H1 (cell line): ENCODE results near the gene PDGFD. TPM values are rescaled to one million over a fixed set of nuclear protein-coding genes. Genes with fewer than 3 reads are reported as not detected.

ENCODE experiments used
- CTCF ChIA-PET: fragments of 300-600 bp; sonication (Branson Sonifier 250); formaldehyde crosslinking; loops from one replicate; lab custom pipeline; 2021; ENCODE audit not compliant: partially characterized antibody; lab: Charles Lee
- POLR2A ChIA-PET: fragments of 300-600 bp; sonication (Branson Sonifier 250); formaldehyde crosslinking; loops from one replicate; lab custom pipeline; 2021; ENCODE audit warnings: inconsistent platforms; ENCODE audit not compliant: partially characterized antibody; lab: Charles Lee
- DNase-seq, 2 experiments: peaks; one replicate each; pipeline versions ENCODE4 v3.0.0 to v3.0.0-alpha.2; 2010 to 2022; ENCODE audit warnings: low spot score in 2 of 2, low read depth in 1 of 2, mixed read lengths in 1 of 2
- FAIRE-seq: peaks from 2 replicates; lab custom pipeline; 2011; peaks lifted over from hg19 to GRCh38; lab: Jason Lieb, UNC
- H2AFZ ChIP-seq: 2 replicates; pipeline ENCODE4 v1.8.1; 2012; ENCODE audit warnings: low read length, inconsistent platforms
- H2AK5ac ChIP-seq: 2 replicates; pipeline ENCODE4 v1.6.1; 2013; ENCODE audit warnings: low read depth, low read length
- H2BK120ac ChIP-seq: replicated peaks from 2 replicates; pipeline ENCODE3; 2013; ENCODE audit warnings: low read depth, low read length, inconsistent platforms
- H2BK12ac ChIP-seq: 2 replicates; pipeline ENCODE4 v1.6.1; 2013; ENCODE audit warnings: low read depth, low read length
- H2BK15ac ChIP-seq: 2 replicates; pipeline ENCODE4 v1.6.1; 2013; ENCODE audit warnings: low read length
- H2BK20ac ChIP-seq: 2 replicates; pipeline ENCODE4 v1.6.1; 2013; ENCODE audit warnings: low read length
- H2BK5ac ChIP-seq: 2 replicates; pipeline ENCODE4 v1.6.1; 2013; ENCODE audit warnings: low read depth, low read length
- H3K14ac ChIP-seq: 2 replicates; pipeline ENCODE4 v1.6.1; 2013; ENCODE audit warnings: inconsistent platforms; ENCODE audit not compliant: insufficient read length
- H3K18ac ChIP-seq: 2 replicates; pipeline ENCODE4 v1.6.1; 2013; ENCODE audit warnings: low read length; ENCODE audit errors: extremely low read depth
- H3K23ac ChIP-seq: 2 replicates; pipeline ENCODE4 v1.6.1; 2013; ENCODE audit warnings: inconsistent platforms; ENCODE audit not compliant: insufficient read length
- H3K23me2 ChIP-seq: 2 replicates; pipeline ENCODE4 v1.6.1; 2013; ENCODE audit warnings: low read depth, low read length
- H3K27ac ChIP-seq: 2 replicates; pipeline ENCODE4 v1.6.1; 2011; ENCODE audit warnings: low read depth, low read length, inconsistent platforms
- H3K27me3 ChIP-seq, 4 experiments: replicated peaks in 1 of 4; 1 replicate in 1 of 4; 2 replicates in 3 of 4; pipeline versions ENCODE4 v1.6.1 to v1.8.1; 2011 to 2013; ENCODE audit warnings: low read length in 3 of 4, mild to moderate bottlenecking in 3 of 4, inconsistent platforms in 2 of 4, mixed read lengths in 2 of 4, moderate library complexity in 1 of 4; ENCODE audit not compliant: control insufficient read depth in 3 of 4, insufficient read depth in 3 of 4; ENCODE audit errors: extremely low read depth in 1 of 4
- H3K36me3 ChIP-seq, 4 experiments: 2 replicates each; pipeline versions ENCODE4 v1.6.1 to v1.8.1; 2011 to 2013; ENCODE audit warnings: mild to moderate bottlenecking in 4 of 4, low read length in 3 of 4, moderate library complexity in 2 of 4, control low read depth in 1 of 4, inconsistent platforms in 1 of 4; ENCODE audit not compliant: insufficient read depth in 4 of 4, control insufficient read depth in 2 of 4
- H3K4ac ChIP-seq: replicated peaks from 2 replicates; pipeline ENCODE3; 2013; ENCODE audit warnings: low read length, low read depth, mixed read lengths, inconsistent platforms; ENCODE audit not compliant: insufficient read length
- H3K4me1 ChIP-seq, 4 experiments: replicated peaks in 1 of 4; 1 replicate in 1 of 4; 2 replicates in 3 of 4; pipeline versions ENCODE4 v1.6.1 to v1.8.1; 2011 to 2013; ENCODE audit warnings: low read length in 3 of 4, inconsistent platforms in 2 of 4, mixed read lengths in 1 of 4; ENCODE audit not compliant: insufficient read depth in 4 of 4, control insufficient read depth in 3 of 4
- H3K4me2 ChIP-seq, 2 experiments: 2 replicates each; pipeline versions ENCODE4 v1.6.1 to v1.8.1; 2011 to 2013; ENCODE audit warnings: low read depth in 2 of 2, low read length in 2 of 2, control low read depth in 1 of 2, inconsistent platforms in 1 of 2, mild to moderate bottlenecking in 1 of 2; ENCODE audit not compliant: insufficient read depth in 1 of 2
- H3K4me3 ChIP-seq, 4 experiments: fragments of 200-600, 300-600 bp in 1 of 4; sonication (generic), shearing (Covaris generic), sonication (Bioruptor Twin) in 1 of 4; 2 replicates each; pipeline versions ENCODE4 v1.5.1 to v1.8.1; 2011 to 2016; ENCODE audit warnings: low read length in 4 of 4, low read depth in 3 of 4, control low read depth in 2 of 4, inconsistent platforms in 2 of 4, mild to moderate bottlenecking in 2 of 4, mixed read lengths in 1 of 4, moderate library complexity in 1 of 4; ENCODE audit not compliant: insufficient read depth in 2 of 4; ENCODE audit errors: extremely low read depth in 1 of 4
- H3K56ac ChIP-seq: replicated peaks from 2 replicates; pipeline ENCODE3; 2013; ENCODE audit warnings: low read depth, mild to moderate bottlenecking, mixed read lengths, low read length, inconsistent platforms; ENCODE audit not compliant: insufficient read length
- H3K79me1 ChIP-seq: 2 replicates; pipeline ENCODE4 v1.6.1; 2013; ENCODE audit warnings: low read depth, low read length, control low read depth
- H3K79me2 ChIP-seq, 2 experiments: 2 replicates each; pipeline versions ENCODE4 v1.6.1 to v1.8.1; 2012 to 2013; ENCODE audit warnings: low read length in 2 of 2, mild to moderate bottlenecking in 2 of 2, inconsistent platforms in 1 of 2; ENCODE audit not compliant: insufficient read depth in 2 of 2, control insufficient read depth in 1 of 2
- H3K9ac ChIP-seq, 4 experiments: replicated peaks in 1 of 4; 1 replicate in 1 of 4; 2 replicates in 3 of 4; pipeline versions ENCODE4 v1.6.1 to v1.8.1; 2011 to 2013; ENCODE audit warnings: low read depth in 3 of 4, low read length in 3 of 4, control low read depth in 2 of 4, mild to moderate bottlenecking in 2 of 4, moderate library complexity in 2 of 4, inconsistent platforms in 1 of 4; ENCODE audit errors: extremely low read depth in 1 of 4
- H3K9me3 ChIP-seq, 2 experiments: 2 replicates each; pipeline versions ENCODE4 v1.6.1 to v1.8.1; 2012 to 2013; ENCODE audit warnings: mild to moderate bottlenecking in 2 of 2, moderate library complexity in 2 of 2, control low read depth in 1 of 2, inconsistent platforms in 1 of 2, low read depth in 1 of 2, low read length in 1 of 2, mixed read lengths in 1 of 2; ENCODE audit not compliant: insufficient read depth in 2 of 2
- H4K20me1 ChIP-seq, 2 experiments: replicated peaks in 1 of 2; 2 replicates each; pipeline versions ENCODE3 to v1.8.1; 2011 to 2013; ENCODE audit warnings: inconsistent platforms in 2 of 2, low read length in 2 of 2, mild to moderate bottlenecking in 1 of 2; ENCODE audit not compliant: insufficient read depth in 2 of 2, control insufficient read depth in 1 of 2
- H4K5ac ChIP-seq: 2 replicates; pipeline ENCODE4 v1.6.1; 2013; ENCODE audit warnings: low read length, low read depth, mixed read lengths, inconsistent platforms; ENCODE audit not compliant: insufficient read length
- H4K8ac ChIP-seq: 2 replicates; pipeline ENCODE4 v1.8.0; 2013; ENCODE audit warnings: mild to moderate bottlenecking, moderate library complexity, low read length, inconsistent platforms; ENCODE audit not compliant: insufficient read depth; ENCODE audit errors: extremely low read depth
- H4K91ac ChIP-seq: replicated peaks from 2 replicates; pipeline ENCODE3; 2013; ENCODE audit warnings: low read length, mixed read lengths, inconsistent platforms; ENCODE audit not compliant: insufficient read length
- ATF3 ChIP-seq: IDR thresholded peaks from 2 replicates; pipeline ENCODE4 v1.6.1; 2011; ENCODE audit warnings: low read depth, mild to moderate bottlenecking, low read length; ENCODE audit not compliant: insufficient read depth
- BCL11A ChIP-seq, 2 experiments: IDR thresholded peaks; one replicate each; pipeline ENCODE4 v1.6.1; 2011; ENCODE audit warnings: low read depth in 2 of 2, low read length in 2 of 2, mild to moderate bottlenecking in 2 of 2
- CBX8 ChIP-seq: fragments of 300-800, 300-1000 bp; sonication (generic); IDR thresholded peaks from 2 replicates; pipeline ENCODE4 v1.7.1; 2016; ENCODE audit warnings: low read depth, low read length, borderline replicate concordance
- CHD2 ChIP-seq: IDR thresholded peaks from 2 replicates; pipeline ENCODE4 v1.6.1; 2012; ENCODE audit warnings: low read length, improper control_type of control experiment
- E2F6 ChIP-seq: IDR thresholded peaks from 2 replicates; pipeline ENCODE4 v1.6.1; 2012; ENCODE audit warnings: inconsistent platforms
- MAX ChIP-seq: IDR thresholded peaks from 2 replicates; pipeline ENCODE4 v1.6.1; 2012; ENCODE audit warnings: inconsistent platforms
- PHF8 ChIP-seq: fragments of 200-600 bp; sonication (generic); conservative IDR thresholded peaks from 2 replicates; pipeline ENCODE4 v1.7.1; 2012; ENCODE audit warnings: low read depth, mild to moderate bottlenecking, inconsistent platforms, low read length, moderate library complexity
- RNF2 ChIP-seq: fragments of 200-900, 300-1000 bp; sonication (generic); IDR thresholded peaks from 2 replicates; pipeline ENCODE4 v1.7.1; 2016; ENCODE audit warnings: borderline replicate concordance, low read depth, mild to moderate bottlenecking, antibody characterized with exemption, low read length; ENCODE audit not compliant: poor library complexity, severe bottlenecking; ENCODE audit errors: missing control alignments
- TAF1 ChIP-seq: IDR thresholded peaks from 2 replicates; pipeline ENCODE4 v1.6.1; 2011; ENCODE audit warnings: mild to moderate bottlenecking, low read depth, low read length
- TBP ChIP-seq: IDR thresholded peaks from 2 replicates; pipeline ENCODE4 v1.6.1; 2011; ENCODE audit warnings: low read depth, low read length, improper control_type of control experiment
- USF2 ChIP-seq: IDR thresholded peaks from 2 replicates; pipeline ENCODE4 v1.6.1; 2011; ENCODE audit warnings: low read length, improper control_type of control experiment
- YY1 ChIP-seq: IDR thresholded peaks from 2 replicates; pipeline ENCODE4 v1.6.1; 2011; ENCODE audit warnings: low read depth, mild to moderate bottlenecking, low read length
- WGBS, 2 experiments: shearing (Covaris generic) in 1 of 2; methylation state at CpG; one replicate each; pipeline versions ENCODE4 v1.1.6 to v1.1.7; 2013 to 2015; ENCODE audit warnings: low lambda C conversion rate in 2 of 2, mixed read lengths in 2 of 2, inconsistent platforms in 1 of 2, low coverage in 1 of 2, missing lambda C conversion rate in 1 of 2; ENCODE audit not compliant: insufficient replicate concordance in 2 of 2, insufficient coverage in 1 of 2, insufficient read length in 1 of 2; ENCODE audit errors: extremely low coverage in 1 of 2, missing lambda C conversion rate in 1 of 2; 5-methylcytosine and 5-hydroxymethylcytosine counted together
- polyA plus RNA-seq, 7 experiments: library from polyadenylated mRNA; depleted of rRNA in 3 of 7; stranded (reverse) in 5 of 7; unstranded in 2 of 7; fragments of >200 nt in 5 of 7; fragments of 200-250 nt in 2 of 7; gene quantifications; 1 replicate in 5 of 7; 2 replicates in 1 of 7; 4 replicates in 1 of 7; pipeline versions ENCODE4 v1.2.1 to v1.2.3, GENCODE V29; 2011 to 2013; ENCODE audit warnings: missing spikeins in 2 of 7, mixed read lengths in 2 of 7
- total RNA-seq: library from RNA; stranded (reverse); fragmentation: NEBNext Ultra II Directional; extraction: Animal tissue kit (Norgen Biotek cat#: 25700); gene quantifications from 2 replicates; pipeline ENCODE4 v1.2.1, GENCODE V29; 2021

Gene PDGFD
- total and polyA plus RNA-seq, 2 of the 8 experiments (the other 6 are each of a cell fraction or from before 2014, with no cell fraction given) = 1.1 to 3.9 TPM

GRCh38 chr11:104033561-104033960 lies 130.4 kb downstream of the PDGFD start:
- no peak overlapping the region for H3K4me3 ChIP-seq
- no peak overlapping the region for H2BK15ac ChIP-seq
- H3K36me3 ChIP-seq = no peaks in the 10 kb centered on the region
- no peaks in the 10 kb centered on the region for H3K79me1 ChIP-seq
- no peak overlapping the region for H3K23ac ChIP-seq
- no peak overlapping the region for H3K9ac ChIP-seq
- no peak overlapping the region for H3K14ac ChIP-seq
- ChIA-PET CTCF (interaction anchor here (0.6 kb wide), 1 partner anchor 9 kb away, joined by 3 read pairs; no protein-coding TSS in a partner anchor), POLR2A (no interaction called here)
- H3K23me2 ChIP-seq = no peaks in the 10 kb centered on the region
- no peak overlapping the region for H4K91ac ChIP-seq
- no peak overlapping the region for H2BK12ac ChIP-seq
- no peaks in the 10 kb centered on the region for H3K79me2 ChIP-seq
- no peak overlapping the region for H2AK5ac ChIP-seq
- FAIRE-seq = no peak
- no peaks in the 10 kb centered on the region for H4K20me1 ChIP-seq
- no peak for TF ChIP-seq YY1
- TF ChIP-seq CHD2 = no peak
- no peak for TF ChIP-seq USF2
- TF ChIP-seq RNF2 = no peak
- no peak for TF ChIP-seq MAX
- TF ChIP-seq TAF1 = no peak
- no peak for TF ChIP-seq TBP
- TF ChIP-seq CBX8 = no peak
- no peak for TF ChIP-seq E2F6
- TF ChIP-seq ATF3 = no peak
- TF ChIP-seq PHF8 = no peak
- TF ChIP-seq BCL11A (IDR thresholded peaks at IDR 0.05; ENCODE audit: low read depth in 2 of 2, low read length in 2 of 2) = no peak
- 86% methylated on average over 1 of the region's 1 CpG; no CpG with 5 or more reads in 1 of the 2 experiments for WGBS, 2 experiments
- no peak overlapping the region for H3K4ac ChIP-seq
- H3K9me3 ChIP-seq = peaks cover 0 to 2% of the 10 kb centered on the region in 2 experiments; a peak in 1 of 4 replicates
- no peak overlapping the region for H4K5ac ChIP-seq
- H3K27ac ChIP-seq = no peak overlapping the region
- no peak overlapping the region for H3K56ac ChIP-seq
- no peak overlapping the region for H3K4me2 ChIP-seq
- DNase-seq = no peak
- no peak overlapping the region for H2BK20ac ChIP-seq
- H3K27me3 ChIP-seq = no peaks in the 10 kb centered on the region
- H2BK120ac ChIP-seq = no peak overlapping the region
- no peak overlapping the region for H2AFZ ChIP-seq
- H3K18ac ChIP-seq = no peak overlapping the region
- H4K8ac ChIP-seq = no peak overlapping the region
- no peaks in the 10 kb centered on the region for H3K4me1 ChIP-seq
- H2BK5ac ChIP-seq = no peak overlapping the region
